ENCODE data around the gene PDSS1. TPM values are rescaled to one million over a fixed set of nuclear protein-coding genes. Genes with fewer than 3 reads are reported as not detected.

The PDSS1 gene
- total RNA-seq, 2 donors from 2014 or later = 4.1 to 6.1 TPM

GRCh38 chr10:26733750-26734568 is 36.5 kb downstream of the PDSS1 start:
- DNase-seq (ENCODE audit: low spot score) = no peak
- intact Hi-C loops (cut with DNase I) = no loop called here

GRCh38 chr10:26735435-26735834 is 37.9 kb downstream of the PDSS1 start:
- DNase-seq (ENCODE audit: low spot score) = no peak
- intact Hi-C loops (cut with DNase I) = no loop called here

- intact Hi-C loops (cut with DNase I) = no loop called here
- no peak for DNase-seq (ENCODE audit: low spot score)
Observed at GRCh38 chr10:26737730-26738129, 40.2 kb downstream of the PDSS1 start.

- intact Hi-C loops (cut with DNase I) = no loop called here
Observed at GRCh38 chr10:26738301-26738911, 40.9 kb downstream of the PDSS1 start.

GRCh38 chr10:26739071-26739631 is 41.6 kb downstream of the PDSS1 start:
- intact Hi-C loops (cut with DNase I) = no loop called here

More at GRCh38 chr10:26738301-26738911, 40.9 kb downstream of the PDSS1 start:
- DNase-seq (ENCODE audit: low spot score) = no peak

GRCh38 chr10:26741368-26741767 is 43.9 kb downstream of the PDSS1 start:
- intact Hi-C loops (cut with DNase I) = no loop called here
- DNase-seq (ENCODE audit: low spot score) = no peak

More at GRCh38 chr10:26739071-26739631, 41.6 kb downstream of the PDSS1 start:
- DNase-seq (ENCODE audit: low spot score) = no peak

GRCh38 chr10:26743091-26743490 is 45.6 kb downstream of the PDSS1 start:
- intact Hi-C loops (cut with DNase I) = no loop called here
- no peak for DNase-seq (ENCODE audit: low spot score)

- intact Hi-C loops (cut with DNase I) = no loop called here
- DNase-seq (ENCODE audit: low spot score) = no peak
Observed at GRCh38 chr10:26743841-26744240, 46.3 kb downstream of the PDSS1 start.

DNA sequence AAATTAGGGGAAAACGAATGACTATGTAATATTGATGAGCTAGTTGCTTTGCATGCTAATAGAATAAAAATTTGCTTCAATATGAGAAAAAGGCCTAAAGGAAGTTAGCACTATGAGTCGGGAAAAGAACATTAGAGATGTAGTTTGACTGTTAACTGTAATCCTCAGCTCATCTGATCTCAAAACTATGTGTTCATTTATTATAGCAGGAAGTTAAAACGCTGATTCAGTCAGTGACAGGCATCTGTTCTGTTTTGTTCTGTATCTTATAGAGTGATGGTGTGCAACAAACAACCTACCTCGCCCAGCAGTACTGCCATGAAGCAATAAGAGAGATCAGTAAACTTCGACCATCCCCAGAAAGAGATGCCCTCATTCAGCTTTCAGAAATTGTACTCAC is 48.6 kb downstream of the PDSS1 start:
- DNase-seq (ENCODE audit: low spot score) = no peak
- intact Hi-C loops (cut with DNase I) = no loop called here

DNA sequence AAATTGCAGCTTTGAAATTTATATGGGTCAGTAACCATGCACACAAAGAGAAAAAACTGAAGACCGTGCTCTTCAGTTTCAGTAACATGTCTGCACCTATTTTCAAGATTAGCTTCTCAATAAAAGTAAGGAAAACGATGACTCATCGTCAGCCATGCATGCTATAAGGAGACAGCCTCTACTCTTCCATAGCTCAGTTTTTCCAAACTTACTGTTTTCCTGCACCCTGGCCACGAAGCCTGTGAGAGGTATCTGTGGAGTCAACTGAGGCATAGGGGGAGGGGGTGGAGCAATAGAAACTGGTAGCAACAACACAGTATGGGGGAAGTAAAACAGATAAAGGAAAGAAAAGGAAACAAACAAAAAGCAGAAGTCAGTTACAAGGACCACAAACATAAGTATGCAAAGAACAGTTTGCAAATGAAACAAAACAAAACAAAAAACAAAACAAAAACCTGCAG is 58.0 kb downstream of the PDSS1 start:
- DNase-seq (ENCODE audit: low spot score) = no peak
- intact Hi-C loops (cut with DNase I) = no loop called here

- intact Hi-C loops (cut with DNase I) = no loop called here
- no peak for DNase-seq (ENCODE audit: low spot score)
Observed at GRCh38 chr10:26759008-26759407, 61.5 kb downstream of the PDSS1 start.

GRCh38 chr10:26765549-26765948 is 68.0 kb downstream of the PDSS1 start:
- DNase-seq (ENCODE audit: low spot score) = no peak
- intact Hi-C loops (cut with DNase I) = no loop called here

DNA sequence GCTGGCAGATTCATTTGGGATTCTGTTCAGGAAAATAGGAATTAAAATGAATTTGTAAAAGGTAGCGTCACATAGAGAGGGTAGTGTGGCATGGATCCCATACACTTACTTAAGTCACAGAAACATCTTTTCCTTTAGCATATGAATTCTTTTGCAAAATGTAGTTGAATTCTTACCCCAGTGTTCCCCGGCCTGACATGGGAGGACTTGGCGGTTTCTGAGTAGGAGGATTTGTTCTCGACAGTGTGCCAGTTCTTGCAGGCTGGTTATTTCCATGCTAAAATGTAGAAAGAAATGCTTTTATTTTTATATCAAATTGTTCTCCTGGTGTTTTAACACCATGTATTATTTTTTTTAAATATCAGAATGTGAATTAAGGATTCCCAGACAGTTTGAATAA is 72.6 kb downstream of the PDSS1 start:
- DNase-seq (ENCODE audit: low spot score) = no peak
- intact Hi-C loops (cut with DNase I) = no loop called here

DNA sequence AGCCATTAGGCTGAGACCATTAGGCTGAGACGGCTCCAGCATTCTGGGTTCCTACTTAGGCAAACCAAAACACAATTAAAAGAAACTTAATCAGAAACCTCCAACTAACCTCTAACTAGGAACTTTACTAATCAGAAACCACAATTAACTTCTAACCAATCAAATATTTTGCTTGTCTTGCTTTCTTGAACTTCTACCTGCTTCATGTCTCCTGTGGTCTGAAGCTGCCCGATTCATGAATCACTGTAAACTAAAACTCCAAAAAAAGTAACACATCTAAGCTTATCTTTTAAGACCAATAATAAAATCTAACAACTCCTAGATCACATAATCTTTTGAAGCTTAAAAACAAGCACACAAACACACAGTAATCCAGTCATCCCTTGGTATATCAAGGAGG is 76.1 kb downstream of the PDSS1 start:
- intact Hi-C loops (cut with DNase I) = no loop called here
- DNase-seq (ENCODE audit: low spot score) = no peak

- intact Hi-C loops (cut with DNase I) = no loop called here
- DNase-seq (ENCODE audit: low spot score) = no peak
Observed at GRCh38 chr10:26776258-26776657, 78.8 kb downstream of the PDSS1 start.

DNA sequence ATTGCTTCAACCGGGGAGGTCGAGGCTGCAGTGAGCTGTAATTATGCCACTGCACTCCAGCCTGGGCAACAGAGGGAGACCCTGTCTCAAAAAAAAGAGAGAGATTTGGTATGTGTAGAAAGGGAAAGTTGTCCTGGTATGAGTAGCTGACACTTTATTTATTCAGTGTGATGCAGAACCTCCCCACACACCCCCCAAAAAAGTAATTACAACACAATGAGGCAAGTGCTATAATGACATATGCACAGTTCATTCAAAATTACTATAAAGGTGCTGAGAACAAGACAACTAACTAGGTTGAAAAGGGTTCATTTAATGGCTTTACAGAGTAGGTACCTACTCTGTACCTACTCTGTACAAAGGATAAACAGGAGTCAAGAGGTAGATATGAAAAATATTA is 80.2 kb downstream of the PDSS1 start:
- intact Hi-C loops (cut with DNase I) = no loop called here
- no peak for DNase-seq (ENCODE audit: low spot score)

- intact Hi-C loops (cut with DNase I) = no loop called here
- no peak for DNase-seq (ENCODE audit: low spot score)
Observed at GRCh38 chr10:26779176-26779860, 81.8 kb downstream of the PDSS1 start.

DNA sequence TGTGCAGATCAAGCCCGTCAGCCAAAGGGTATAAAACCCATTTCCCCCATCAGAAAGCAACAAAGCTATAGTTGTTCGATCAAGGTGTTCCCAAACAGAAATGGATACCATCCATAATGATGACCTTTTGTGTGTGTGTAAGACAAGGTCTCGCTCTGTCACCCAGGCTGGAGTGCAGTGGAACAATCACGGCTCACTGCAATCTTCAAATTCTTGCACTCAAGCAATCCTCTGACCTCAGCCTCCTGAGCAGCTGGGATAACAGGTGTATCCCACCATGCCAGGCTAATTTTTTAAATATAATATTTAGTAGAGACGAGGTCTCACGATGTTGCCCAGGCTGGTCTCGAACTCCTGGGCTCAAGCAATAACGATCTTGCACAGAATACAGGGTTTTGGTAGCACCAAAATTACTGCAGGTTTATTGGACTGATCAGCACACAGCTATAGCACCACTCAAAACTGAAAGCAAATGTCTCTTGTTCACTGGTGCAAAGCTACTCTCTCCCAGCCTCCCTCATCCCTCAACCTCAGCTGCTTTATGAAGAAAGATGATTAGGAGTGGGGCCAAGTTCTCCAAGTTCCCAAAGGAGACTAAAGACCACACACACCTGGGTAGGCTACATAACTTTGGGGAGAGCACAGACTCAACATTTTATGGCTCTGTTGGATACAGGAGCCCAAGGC is 82.7 kb downstream of the PDSS1 start:
- DNase-seq (ENCODE audit: low spot score) = no peak
- intact Hi-C loops (cut with DNase I) = no loop called here

GRCh38 chr10:26780793-26781601 is 83.5 kb downstream of the PDSS1 start:
- DNase-seq (ENCODE audit: low spot score) = no peak
- intact Hi-C loops (cut with DNase I) = no loop called here

Data from posterior vena cava (tissue), 2 donors.